ENCODE results near the gene SVIL.

Gene SVIL

GRCh38 chr10:29559996-29560395 is 74.8 kb downstream of the SVIL start:
- H3K9me3 ChIP-seq (replicated peaks; ENCODE audit: insufficient read depth, low read length), result no peaks in the 10 kb centered on the region
- DNase-seq, result no peak
- H2AFZ ChIP-seq (ENCODE audit: low read length), result no peak overlapping the region
- no peak for TF ChIP-seq EZH2 (optimal IDR thresholded peaks at IDR 0.05; ENCODE audit: low read depth, low read length)
- TF ChIP-seq EZH2phosphoT487 (IDR thresholded peaks at IDR 0.05; ENCODE audit: low read length), result no peak
- no peak for TF ChIP-seq CTCF (IDR thresholded peaks at IDR 0.05; ENCODE audit: low read length)
- H3K27ac ChIP-seq (ENCODE audit: low read length), result no peak overlapping the region
- H3K27me3 ChIP-seq (replicated peaks; ENCODE audit: insufficient read depth, low read length), result no peaks in the 10 kb centered on the region
- H3F3A ChIP-seq (ENCODE audit: insufficient read depth, low read length), result no peaks in the 10 kb centered on the region
- H3K36me3 ChIP-seq (replicated peaks; ENCODE audit: insufficient read depth, low read length), result no peaks in the 10 kb centered on the region
- no peaks in the 10 kb centered on the region for H3K4me1 ChIP-seq (ENCODE audit: low read length)
- H3K4me2 ChIP-seq (ENCODE audit: low read depth, low read length), result no peak overlapping the region
- no peak overlapping the region for H3K9ac ChIP-seq (ENCODE audit: low read length)
- H3K79me2 ChIP-seq (ENCODE audit: low read length), result no peaks in the 10 kb centered on the region
- no peaks in the 10 kb centered on the region for H4K20me1 ChIP-seq (ENCODE audit: insufficient read depth, low read length)
- H3K9me2 ChIP-seq (replicated peaks; ENCODE audit: insufficient read depth, low read length), result 0 out of 2 replicates have a peak, but pooled peaks cover 2% of the 10 kb centered on the region
- no peak overlapping the region for H3K4me3 ChIP-seq (ENCODE audit: low read length)

GRCh38 chr10:29557665-29558064 is 77.1 kb downstream of the SVIL start:
- DNase-seq, result no peak
- H3K27me3 ChIP-seq (replicated peaks; ENCODE audit: insufficient read depth, low read length), result no peaks in the 10 kb centered on the region
- H3K9me2 ChIP-seq (replicated peaks; ENCODE audit: insufficient read depth, low read length), result 0 out of 2 replicates have a peak, but pooled peaks cover 2% of the 10 kb centered on the region
- no peaks in the 10 kb centered on the region for H3F3A ChIP-seq (ENCODE audit: insufficient read depth, low read length)
- H3K4me3 ChIP-seq (ENCODE audit: low read length), result no peak overlapping the region
- no peaks in the 10 kb centered on the region for H3K36me3 ChIP-seq (replicated peaks; ENCODE audit: insufficient read depth, low read length)
- H3K9me3 ChIP-seq (replicated peaks; ENCODE audit: insufficient read depth, low read length), result no peaks in the 10 kb centered on the region
- no peak overlapping the region for H2AFZ ChIP-seq (ENCODE audit: low read length)
- H3K4me1 ChIP-seq (ENCODE audit: low read length), result no peaks in the 10 kb centered on the region
- H3K4me2 ChIP-seq (ENCODE audit: low read depth, low read length), result no peak overlapping the region
- H3K27ac ChIP-seq (ENCODE audit: low read length), result no peak overlapping the region
- TF ChIP-seq EZH2 (optimal IDR thresholded peaks at IDR 0.05; ENCODE audit: low read depth, low read length) (no peak), CTCF (IDR thresholded peaks at IDR 0.05; ENCODE audit: low read length) (no peak), EZH2phosphoT487 (IDR thresholded peaks at IDR 0.05; ENCODE audit: low read length) (no peak)
- no peaks in the 10 kb centered on the region for H3K79me2 ChIP-seq (ENCODE audit: low read length)
- H4K20me1 ChIP-seq (ENCODE audit: insufficient read depth, low read length), result no peaks in the 10 kb centered on the region
- no peak overlapping the region for H3K9ac ChIP-seq (ENCODE audit: low read length)

- Histone ChIP-seq H3K4me2 (ENCODE audit: low read depth, low read length) (no peak overlapping the region), H3K4me1 (ENCODE audit: low read length) (no peaks in the 10 kb centered on the region), H3K9me2 (replicated peaks; ENCODE audit: insufficient read depth, low read length) (0 out of 2 replicates have a peak, but pooled peaks cover 2% of the 10 kb centered on the region), H3K4me3 (ENCODE audit: low read length) (no peak overlapping the region), H3K27ac (ENCODE audit: low read length) (no peak overlapping the region), H4K20me1 (ENCODE audit: insufficient read depth, low read length) (no peaks in the 10 kb centered on the region), H3K79me2 (ENCODE audit: low read length) (no peaks in the 10 kb centered on the region), H3K27me3 (replicated peaks; ENCODE audit: insufficient read depth, low read length) (no peaks in the 10 kb centered on the region), H3K36me3 (replicated peaks; ENCODE audit: insufficient read depth, low read length) (no peaks in the 10 kb centered on the region), H2AFZ (ENCODE audit: low read length) (no peak overlapping the region), H3K9me3 (replicated peaks; ENCODE audit: insufficient read depth, low read length) (no peaks in the 10 kb centered on the region), H3K9ac (ENCODE audit: low read length) (no peak overlapping the region), H3F3A (ENCODE audit: insufficient read depth, low read length) (no peaks in the 10 kb centered on the region)
- no peak for DNase-seq
- TF ChIP-seq EZH2 (optimal IDR thresholded peaks at IDR 0.05; ENCODE audit: low read depth, low read length) (no peak), EZH2phosphoT487 (IDR thresholded peaks at IDR 0.05; ENCODE audit: low read length) (no peak), CTCF (IDR thresholded peaks at IDR 0.05; ENCODE audit: low read length) (no peak)
Observed at GRCh38 chr10:29555746-29556481, 78.9 kb downstream of the SVIL start.

Measured in MM.1S (cell line).